Measurements from ENCODE around the gene ICE2.
A peak's percentile ranks its signal among the peaks of the same experiment; 100 is the strongest.

The ICE2 gene

GRCh38 chr15:60396958-60397771, 81.8 kb downstream of the ICE2 start:
- H3K4me3 ChIP-seq (ENCODE audit: severe bottlenecking), result peak overlapping the region; percentile 97
- H3K9me3 ChIP-seq (ENCODE audit: severe bottlenecking), result no peaks in the 10 kb centered on the region
- ATAC-seq (ENCODE audit: low read depth), result peak; percentile 10
- peaks cover 47% of the 10 kb centered on the region for H3K4me1 ChIP-seq (ENCODE audit: insufficient read depth, poor library complexity, severe bottlenecking)
- H3K27ac ChIP-seq (ENCODE audit: poor library complexity, severe bottlenecking), result peak overlapping the region; percentile 99
- H3K36me3 ChIP-seq (ENCODE audit: low read depth), result peaks cover 48% of the 10 kb centered on the region
- no peak for TF ChIP-seq CTCF (IDR thresholded peaks at IDR 0.05; ENCODE audit: poor library complexity, severe bottlenecking)
- no peaks in the 10 kb centered on the region for H3K27me3 ChIP-seq (ENCODE audit: insufficient read depth, poor library complexity, severe bottlenecking)
- peak; percentile 83 for DNase-seq (ENCODE audit: low spot score)

- H3K9me3 ChIP-seq (ENCODE audit: severe bottlenecking), result no peaks in the 10 kb centered on the region
- ATAC-seq (ENCODE audit: low read depth) (no peak), DNase-seq (ENCODE audit: low spot score) (no peak)
- no peaks in the 10 kb centered on the region for H3K27me3 ChIP-seq (ENCODE audit: insufficient read depth, poor library complexity, severe bottlenecking)
- peak overlapping the region; percentile 97 for H3K4me3 ChIP-seq (ENCODE audit: severe bottlenecking)
- H3K4me1 ChIP-seq (ENCODE audit: insufficient read depth, poor library complexity, severe bottlenecking), result peaks cover 51% of the 10 kb centered on the region
- peaks cover 54% of the 10 kb centered on the region for H3K36me3 ChIP-seq (ENCODE audit: low read depth)
- H3K27ac ChIP-seq (ENCODE audit: poor library complexity, severe bottlenecking), result peak overlapping the region; percentile 99
- TF ChIP-seq CTCF (IDR thresholded peaks at IDR 0.05; ENCODE audit: poor library complexity, severe bottlenecking), result no peak
These were observed 82.4 kb downstream of the ICE2 start for GRCh38 chr15:60396560-60396957.

- Histone ChIP-seq H3K27me3 (ENCODE audit: insufficient read depth, poor library complexity, severe bottlenecking) (no peaks in the 10 kb centered on the region), H3K4me3 (ENCODE audit: severe bottlenecking) (peak overlapping the region; percentile 97), H3K9me3 (ENCODE audit: severe bottlenecking) (no peaks in the 10 kb centered on the region), H3K4me1 (ENCODE audit: insufficient read depth, poor library complexity, severe bottlenecking) (peaks cover 53% of the 10 kb centered on the region), H3K36me3 (ENCODE audit: low read depth) (peaks cover 59% of the 10 kb centered on the region), H3K27ac (ENCODE audit: poor library complexity, severe bottlenecking) (peak overlapping the region; percentile 99)
- TF ChIP-seq CTCF (IDR thresholded peaks at IDR 0.05; ENCODE audit: poor library complexity, severe bottlenecking), result no peak
- ATAC-seq (ENCODE audit: low read depth) (no peak), DNase-seq (ENCODE audit: low spot score) (no peak)
These were observed 82.8 kb downstream of the ICE2 start for GRCh38 chr15:60396100-60396499.

GRCh38 chr15:60395276-60396011, 83.5 kb downstream of the ICE2 start:
- no peak for ATAC-seq (ENCODE audit: low read depth)
- H3K4me1 ChIP-seq (ENCODE audit: insufficient read depth, poor library complexity, severe bottlenecking), result peaks cover 55% of the 10 kb centered on the region
- H3K9me3 ChIP-seq (ENCODE audit: severe bottlenecking), result no peaks in the 10 kb centered on the region
- H3K4me3 ChIP-seq (ENCODE audit: severe bottlenecking), result peak overlapping the region; percentile 97
- peaks cover 65% of the 10 kb centered on the region for H3K36me3 ChIP-seq (ENCODE audit: low read depth)
- no peaks in the 10 kb centered on the region for H3K27me3 ChIP-seq (ENCODE audit: insufficient read depth, poor library complexity, severe bottlenecking)
- H3K27ac ChIP-seq (ENCODE audit: poor library complexity, severe bottlenecking), result peak overlapping the region; percentile 99
- no peak for TF ChIP-seq CTCF (IDR thresholded peaks at IDR 0.05; ENCODE audit: poor library complexity, severe bottlenecking)
- no peak for DNase-seq (ENCODE audit: low spot score)

Data from RWPE2 (cell line).